H1 (cell line): ENCODE results near the gene DCUN1D3. TPM values are rescaled to one million over a fixed set of nuclear protein-coding genes. Genes with fewer than 3 reads are reported as not detected.

Experiments used
- CTCF ChIA-PET: fragments of 300-600 bp; sonication (Branson Sonifier 250); formaldehyde crosslinking; loops from one replicate; lab custom pipeline; 2021; ENCODE audit not compliant: partially characterized antibody; lab: Charles Lee
- POLR2A ChIA-PET: fragments of 300-600 bp; sonication (Branson Sonifier 250); formaldehyde crosslinking; loops from one replicate; lab custom pipeline; 2021; ENCODE audit warnings: inconsistent platforms; ENCODE audit not compliant: partially characterized antibody; lab: Charles Lee
- DNase-seq, 2 experiments: peaks; one replicate each; pipeline versions ENCODE4 v3.0.0 to v3.0.0-alpha.2; 2010 to 2022; ENCODE audit warnings: low spot score in 2 of 2, low read depth in 1 of 2, mixed read lengths in 1 of 2
- FAIRE-seq: peaks from 2 replicates; lab custom pipeline; 2011; peaks lifted over from hg19 to GRCh38; lab: Jason Lieb, UNC
- H2AFZ ChIP-seq: 2 replicates; pipeline ENCODE4 v1.8.1; 2012; ENCODE audit warnings: low read length, inconsistent platforms
- H2AK5ac ChIP-seq: 2 replicates; pipeline ENCODE4 v1.6.1; 2013; ENCODE audit warnings: low read depth, low read length
- H2BK120ac ChIP-seq: replicated peaks from 2 replicates; pipeline ENCODE3; 2013; ENCODE audit warnings: low read depth, low read length, inconsistent platforms
- H2BK12ac ChIP-seq: 2 replicates; pipeline ENCODE4 v1.6.1; 2013; ENCODE audit warnings: low read depth, low read length
- H2BK15ac ChIP-seq: 2 replicates; pipeline ENCODE4 v1.6.1; 2013; ENCODE audit warnings: low read length
- H2BK20ac ChIP-seq: 2 replicates; pipeline ENCODE4 v1.6.1; 2013; ENCODE audit warnings: low read length
- H2BK5ac ChIP-seq: 2 replicates; pipeline ENCODE4 v1.6.1; 2013; ENCODE audit warnings: low read depth, low read length
- H3K14ac ChIP-seq: 2 replicates; pipeline ENCODE4 v1.6.1; 2013; ENCODE audit warnings: inconsistent platforms; ENCODE audit not compliant: insufficient read length
- H3K18ac ChIP-seq: 2 replicates; pipeline ENCODE4 v1.6.1; 2013; ENCODE audit warnings: low read length; ENCODE audit errors: extremely low read depth
- H3K23ac ChIP-seq: 2 replicates; pipeline ENCODE4 v1.6.1; 2013; ENCODE audit warnings: inconsistent platforms; ENCODE audit not compliant: insufficient read length
- H3K23me2 ChIP-seq: 2 replicates; pipeline ENCODE4 v1.6.1; 2013; ENCODE audit warnings: low read depth, low read length
- H3K27ac ChIP-seq: 2 replicates; pipeline ENCODE4 v1.6.1; 2011; ENCODE audit warnings: low read depth, low read length, inconsistent platforms
- H3K27me3 ChIP-seq, 4 experiments: replicated peaks in 1 of 4; 1 replicate in 1 of 4; 2 replicates in 3 of 4; pipeline versions ENCODE4 v1.6.1 to v1.8.1; 2011 to 2013; ENCODE audit warnings: low read length in 3 of 4, mild to moderate bottlenecking in 3 of 4, inconsistent platforms in 2 of 4, mixed read lengths in 2 of 4, moderate library complexity in 1 of 4; ENCODE audit not compliant: control insufficient read depth in 3 of 4, insufficient read depth in 3 of 4; ENCODE audit errors: extremely low read depth in 1 of 4
- H3K36me3 ChIP-seq, 4 experiments: 2 replicates each; pipeline versions ENCODE4 v1.6.1 to v1.8.1; 2011 to 2013; ENCODE audit warnings: mild to moderate bottlenecking in 4 of 4, low read length in 3 of 4, moderate library complexity in 2 of 4, control low read depth in 1 of 4, inconsistent platforms in 1 of 4; ENCODE audit not compliant: insufficient read depth in 4 of 4, control insufficient read depth in 2 of 4
- H3K4ac ChIP-seq: replicated peaks from 2 replicates; pipeline ENCODE3; 2013; ENCODE audit warnings: low read length, low read depth, mixed read lengths, inconsistent platforms; ENCODE audit not compliant: insufficient read length
- H3K4me1 ChIP-seq, 4 experiments: replicated peaks in 1 of 4; 1 replicate in 1 of 4; 2 replicates in 3 of 4; pipeline versions ENCODE4 v1.6.1 to v1.8.1; 2011 to 2013; ENCODE audit warnings: low read length in 3 of 4, inconsistent platforms in 2 of 4, mixed read lengths in 1 of 4; ENCODE audit not compliant: insufficient read depth in 4 of 4, control insufficient read depth in 3 of 4
- H3K4me2 ChIP-seq, 2 experiments: 2 replicates each; pipeline versions ENCODE4 v1.6.1 to v1.8.1; 2011 to 2013; ENCODE audit warnings: low read depth in 2 of 2, low read length in 2 of 2, control low read depth in 1 of 2, inconsistent platforms in 1 of 2, mild to moderate bottlenecking in 1 of 2; ENCODE audit not compliant: insufficient read depth in 1 of 2
- H3K4me3 ChIP-seq, 4 experiments: fragments of 200-600, 300-600 bp in 1 of 4; sonication (generic), shearing (Covaris generic), sonication (Bioruptor Twin) in 1 of 4; 2 replicates each; pipeline versions ENCODE4 v1.5.1 to v1.8.1; 2011 to 2016; ENCODE audit warnings: low read length in 4 of 4, low read depth in 3 of 4, control low read depth in 2 of 4, inconsistent platforms in 2 of 4, mild to moderate bottlenecking in 2 of 4, mixed read lengths in 1 of 4, moderate library complexity in 1 of 4; ENCODE audit not compliant: insufficient read depth in 2 of 4; ENCODE audit errors: extremely low read depth in 1 of 4
- H3K56ac ChIP-seq: replicated peaks from 2 replicates; pipeline ENCODE3; 2013; ENCODE audit warnings: low read depth, mild to moderate bottlenecking, mixed read lengths, low read length, inconsistent platforms; ENCODE audit not compliant: insufficient read length
- H3K79me1 ChIP-seq: 2 replicates; pipeline ENCODE4 v1.6.1; 2013; ENCODE audit warnings: low read depth, low read length, control low read depth
- H3K79me2 ChIP-seq, 2 experiments: 2 replicates each; pipeline versions ENCODE4 v1.6.1 to v1.8.1; 2012 to 2013; ENCODE audit warnings: low read length in 2 of 2, mild to moderate bottlenecking in 2 of 2, inconsistent platforms in 1 of 2; ENCODE audit not compliant: insufficient read depth in 2 of 2, control insufficient read depth in 1 of 2
- H3K9ac ChIP-seq, 4 experiments: replicated peaks in 1 of 4; 1 replicate in 1 of 4; 2 replicates in 3 of 4; pipeline versions ENCODE4 v1.6.1 to v1.8.1; 2011 to 2013; ENCODE audit warnings: low read depth in 3 of 4, low read length in 3 of 4, control low read depth in 2 of 4, mild to moderate bottlenecking in 2 of 4, moderate library complexity in 2 of 4, inconsistent platforms in 1 of 4; ENCODE audit errors: extremely low read depth in 1 of 4
- H3K9me3 ChIP-seq, 2 experiments: 2 replicates each; pipeline versions ENCODE4 v1.6.1 to v1.8.1; 2012 to 2013; ENCODE audit warnings: mild to moderate bottlenecking in 2 of 2, moderate library complexity in 2 of 2, control low read depth in 1 of 2, inconsistent platforms in 1 of 2, low read depth in 1 of 2, low read length in 1 of 2, mixed read lengths in 1 of 2; ENCODE audit not compliant: insufficient read depth in 2 of 2
- H4K20me1 ChIP-seq, 2 experiments: replicated peaks in 1 of 2; 2 replicates each; pipeline versions ENCODE3 to v1.8.1; 2011 to 2013; ENCODE audit warnings: inconsistent platforms in 2 of 2, low read length in 2 of 2, mild to moderate bottlenecking in 1 of 2; ENCODE audit not compliant: insufficient read depth in 2 of 2, control insufficient read depth in 1 of 2
- H4K5ac ChIP-seq: 2 replicates; pipeline ENCODE4 v1.6.1; 2013; ENCODE audit warnings: low read length, low read depth, mixed read lengths, inconsistent platforms; ENCODE audit not compliant: insufficient read length
- H4K8ac ChIP-seq: 2 replicates; pipeline ENCODE4 v1.8.0; 2013; ENCODE audit warnings: mild to moderate bottlenecking, moderate library complexity, low read length, inconsistent platforms; ENCODE audit not compliant: insufficient read depth; ENCODE audit errors: extremely low read depth
- H4K91ac ChIP-seq: replicated peaks from 2 replicates; pipeline ENCODE3; 2013; ENCODE audit warnings: low read length, mixed read lengths, inconsistent platforms; ENCODE audit not compliant: insufficient read length
- CEBPB ChIP-seq: IDR thresholded peaks from 2 replicates; pipeline ENCODE4 v1.6.1; 2012; ENCODE audit warnings: low read depth, low read length
- CHD2 ChIP-seq: IDR thresholded peaks from 2 replicates; pipeline ENCODE4 v1.6.1; 2012; ENCODE audit warnings: low read length, improper control_type of control experiment
- KDM1A ChIP-seq: fragments of 200-600, 300-600 bp; sonication (generic); IDR thresholded peaks from 2 replicates; pipeline ENCODE4 v1.7.1; 2016; ENCODE audit warnings: mild to moderate bottlenecking, low read length, borderline replicate concordance
- SIX5 ChIP-seq: IDR thresholded peaks from 2 replicates; pipeline ENCODE4 v1.6.1; 2011; ENCODE audit warnings: mild to moderate bottlenecking, low read depth, low read length
- SUZ12 ChIP-seq: fragments of 200-600 bp; sonication (generic); IDR thresholded peaks from 2 replicates; pipeline ENCODE4 v1.6.1; 2012; ENCODE audit warnings: mild to moderate bottlenecking, inconsistent platforms, low read length, moderate library complexity, mixed read lengths
- WGBS, 2 experiments: shearing (Covaris generic) in 1 of 2; methylation state at CpG; one replicate each; pipeline versions ENCODE4 v1.1.6 to v1.1.7; 2013 to 2015; ENCODE audit warnings: low lambda C conversion rate in 2 of 2, mixed read lengths in 2 of 2, inconsistent platforms in 1 of 2, low coverage in 1 of 2, missing lambda C conversion rate in 1 of 2; ENCODE audit not compliant: insufficient replicate concordance in 2 of 2, insufficient coverage in 1 of 2, insufficient read length in 1 of 2; ENCODE audit errors: extremely low coverage in 1 of 2, missing lambda C conversion rate in 1 of 2; 5-methylcytosine and 5-hydroxymethylcytosine counted together
- polyA plus RNA-seq, 7 experiments: library from polyadenylated mRNA; depleted of rRNA in 3 of 7; stranded (reverse) in 5 of 7; unstranded in 2 of 7; fragments of >200 nt in 5 of 7; fragments of 200-250 nt in 2 of 7; gene quantifications; 1 replicate in 5 of 7; 2 replicates in 1 of 7; 4 replicates in 1 of 7; pipeline versions ENCODE4 v1.2.1 to v1.2.3, GENCODE V29; 2011 to 2013; ENCODE audit warnings: missing spikeins in 2 of 7, mixed read lengths in 2 of 7
- total RNA-seq: library from RNA; stranded (reverse); fragmentation: NEBNext Ultra II Directional; extraction: Animal tissue kit (Norgen Biotek cat#: 25700); gene quantifications from 2 replicates; pipeline ENCODE4 v1.2.1, GENCODE V29; 2021

The DCUN1D3 gene
- total and polyA plus RNA-seq, 2 of the 8 experiments (the other 6 are each of a cell fraction or from before 2014, with no cell fraction given), result 3.5 to 18.2 TPM

DNA sequence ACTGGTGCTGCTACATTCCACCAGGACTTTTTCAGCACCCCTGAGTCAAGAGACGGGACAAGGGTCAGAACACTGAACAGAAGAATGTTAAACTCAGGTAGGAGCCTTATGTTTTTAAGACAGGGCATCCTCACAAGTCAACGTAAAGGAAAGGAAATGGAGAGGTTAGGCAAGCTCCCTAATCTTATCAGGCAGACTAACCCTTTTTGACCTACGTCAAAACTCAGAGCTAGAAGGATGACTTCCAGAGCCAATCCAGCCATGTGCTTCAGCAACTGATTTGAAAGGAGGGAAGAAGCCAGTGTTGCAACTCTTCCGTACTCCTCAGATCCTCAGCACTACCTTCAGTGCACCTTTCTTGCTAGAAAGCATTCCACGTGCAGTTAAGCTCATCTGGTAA, 47.0 kb downstream of the DCUN1D3 start:
- no peak overlapping the region for H3K9ac ChIP-seq
- no peak overlapping the region for H4K8ac ChIP-seq
- H3K79me2 ChIP-seq, result 0 out of 4 replicates have a peak, but pooled peaks cover 0 to 6% of the 10 kb centered on the region in 2 experiments
- H3K14ac ChIP-seq, result no peak overlapping the region
- H3K27me3 ChIP-seq, result no peaks in the 10 kb centered on the region
- H3K4me3 ChIP-seq, result no peak overlapping the region
- H3K56ac ChIP-seq, result no peak overlapping the region
- no peak overlapping the region for H3K4ac ChIP-seq
- H3K23ac ChIP-seq, result no peak overlapping the region
- WGBS, 2 experiments, result 87% methylated on average over 5 of the region's 5 CpGs; no CpG with 5 or more reads in 1 of the 2 experiments
- no peak overlapping the region for H2BK12ac ChIP-seq
- H4K20me1 ChIP-seq, result peaks cover 2 to 3% of the 10 kb centered on the region in 2 experiments
- no peaks in the 10 kb centered on the region for H3K23me2 ChIP-seq
- ChIA-PET CTCF (interaction anchor here (0.7 to 2.1 kb wide), 5 partner anchors 11 to 249 kb away, joined by 3 to 7 read pairs (median 3); no protein-coding TSS in a partner anchor), POLR2A (interaction anchor here (0.9 kb wide), 2 partner anchors 47 to 148 kb away, joined by 3 read pairs; partner anchors contain the start of genes DCUN1D3 and LYRM1)
- no peak overlapping the region for H2BK120ac ChIP-seq
- peaks cover 0 to 2% (median 0%) of the 10 kb centered on the region in 4 experiments; a peak in 2 of 7 replicates for H3K4me1 ChIP-seq
- TF ChIP-seq SIX5, result no peak
- TF ChIP-seq CEBPB, result no peak
- TF ChIP-seq CHD2, result no peak
- TF ChIP-seq KDM1A, result no peak
- no peak for TF ChIP-seq SUZ12
- H2BK15ac ChIP-seq, result no peak overlapping the region
- no peak overlapping the region for H2AFZ ChIP-seq
- H4K5ac ChIP-seq, result no peak overlapping the region
- no peak overlapping the region for H3K4me2 ChIP-seq
- FAIRE-seq (no peak), DNase-seq (no peak)
- no peak overlapping the region for H2AK5ac ChIP-seq
- H3K18ac ChIP-seq, result no peak overlapping the region
- peaks cover 4% of the 10 kb centered on the region; the same call in 1 of the 2 replicates for H3K79me1 ChIP-seq
- no peaks in the 10 kb centered on the region for H3K9me3 ChIP-seq
- no peak overlapping the region for H4K91ac ChIP-seq
- H2BK5ac ChIP-seq, result no peak overlapping the region
- no peak overlapping the region for H3K27ac ChIP-seq
- no peak overlapping the region for H2BK20ac ChIP-seq
- peaks cover 0 to 3% (median 0%) of the 10 kb centered on the region in 4 experiments; a peak in 3 of 8 replicates for H3K36me3 ChIP-seq
